Dermis lymphatic vessel endothelial cell (primary cell): Measurements from ENCODE around the gene CDCA8. TPM values are rescaled to one million over a fixed set of nuclear protein-coding genes. Genes with fewer than 3 reads are reported as not detected.

Experiments used
- total RNA-seq: library from RNA; depleted of rRNA; stranded (reverse); fragments of >200 nt; gene quantifications from 2 replicates; pipeline ENCODE4 v1.2.1, GENCODE V29; 2014

CDCA8 gene
- 1.2 and 1.5 TPM in 2 replicates for total RNA-seq

DNA sequence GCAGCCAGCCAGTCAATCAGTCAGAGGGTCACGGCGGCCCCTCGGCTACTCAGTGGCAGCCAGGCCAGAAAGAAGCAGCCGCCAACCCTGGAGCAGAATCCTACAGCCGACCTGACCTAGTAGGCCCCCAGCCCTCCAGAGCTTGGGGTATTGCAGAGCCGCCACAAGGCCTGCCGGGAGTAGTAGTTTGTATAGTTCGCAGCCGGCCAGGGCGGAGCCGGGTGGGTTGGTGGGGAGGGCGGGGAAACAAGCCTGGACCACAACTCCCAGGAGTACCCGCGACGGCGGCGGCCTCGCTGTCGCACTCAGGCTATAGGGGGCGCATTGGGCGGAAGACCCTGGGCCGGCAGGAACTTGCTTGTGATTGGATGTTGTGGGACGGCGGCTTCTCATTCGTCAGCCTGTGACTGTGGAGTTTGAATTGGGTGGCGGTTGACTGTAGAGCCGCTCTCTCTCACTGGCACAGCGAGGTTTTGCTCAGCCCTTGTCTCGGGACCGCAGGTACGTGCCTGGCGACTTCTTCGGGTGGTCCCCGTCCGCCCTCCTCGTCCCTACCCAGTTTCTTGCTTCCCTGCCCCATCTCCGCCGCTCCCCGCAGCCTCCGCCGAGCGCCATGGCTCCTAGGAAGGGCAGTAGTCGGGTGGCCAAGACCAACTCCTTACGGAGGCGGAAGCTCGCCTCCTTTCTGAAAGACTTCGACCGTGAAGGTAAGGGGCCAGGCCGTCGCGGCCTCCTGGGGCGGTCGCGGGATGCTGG, at the start of gene CDCA8:
TSS of gene CDCA8 (plus strand) at position 439 of the 756 bp plus-strand sequence. CDS start at position 614, 175 bp downstream.

Other genes starting within 250 kb of the CDCA8 start
- 1.8 and 2.5 TPM in 2 replicates for gene ZC3H12A, start 217.9 kb upstream of the CDCA8 start, total RNA-seq
- 41.9 and 49.6 TPM in 2 replicates for gene MEAF6, start 177.8 kb upstream of the CDCA8 start, total RNA-seq
- 13.8 and 15.3 TPM in 2 replicates for gene SNIP1, start 138.2 kb upstream of the CDCA8 start, total RNA-seq
- gene DNALI1, start 135.6 kb upstream of the CDCA8 start, total RNA-seq = 0.26 and 0.65 TPM in 2 replicates
- gene GNL2, start 96.6 kb upstream of the CDCA8 start, total RNA-seq = 45.3 and 58.6 TPM in 2 replicates
- not detected in 2 replicates for gene RSPO1, start 57.6 kb upstream of the CDCA8 start, total RNA-seq
- gene EPHA10, start 72.6 kb downstream of the CDCA8 start, total RNA-seq = under 0.01 TPM in 2 replicates
- gene MANEAL, start 101.3 kb downstream of the CDCA8 start, total RNA-seq = 0.54 and 0.69 TPM in 2 replicates
- 8.8 and 15.6 TPM in 2 replicates for gene C1orf122, start 115.3 kb downstream of the CDCA8 start, total RNA-seq
- gene YRDC, start 115.7 kb downstream of the CDCA8 start, total RNA-seq = 13.7 and 14.4 TPM in 2 replicates
- gene MTF1, start 167.1 kb downstream of the CDCA8 start, total RNA-seq = 1.5 and 2.3 TPM in 2 replicates